ENCODE results near the gene ANAPC4. TPM values are rescaled to one million over a fixed set of nuclear protein-coding genes. Genes with fewer than 3 reads are reported as not detected.
"Not testable (repeated sequence)": the region's sequence is repeated elsewhere in the genome, so short reads cannot be mapped to it uniquely, and the experiment has no call there.

Gene ANAPC4
- 17.8 and 29.1 TPM in 2 replicates for total RNA-seq (ENCODE audit: low replicate concordance)
- long read RNA-seq, transcript ANAPC4-201 (29 exons, 2,685 nt) = major isoform, 22 of 58 reads
- long read RNA-seq, partial matches to known transcripts = 18 of 58 reads
- long read RNA-seq, other reads (novel, unspliced or antisense) = 14 of 58 reads

GRCh38 chr4:25376754-25377571 is at the start of gene ANAPC4:
Gene ANAPC4 (plus strand): TSS chr4:25377263. CDS start chr4:25377428, 165 bp downstream.
- Mint-ChIP-seq H3K27ac (peak within 1 kb of the TSS; percentile 87), H3K9me3 (no peaks in the 10 kb centered on the region), H3K4me1 (ENCODE audit: unreplicated experiment) (peaks cover 5% of the 10 kb centered on the region), H3K4me3 (peak within 1 kb of the TSS; percentile 81), H3K27me3 (no peaks in the 10 kb centered on the region), H3K36me3 (no peaks in the 10 kb centered on the region)
- DNase-seq (ENCODE audit: extremely low spot score, unreplicated experiment) = peak; percentile 94
- peak; percentile 31 for TF ChIP-seq CTCF (conservative IDR thresholded peaks at IDR 0.05)

GRCh38 chr4:25328463-25328862 is 48.6 kb upstream of the ANAPC4 start:
- H3K4me3 Mint-ChIP-seq; H3K36me3 Mint-ChIP-seq; H3K27me3 Mint-ChIP-seq; H3K27ac Mint-ChIP-seq; H3K9me3 Mint-ChIP-seq; DNase-seq (ENCODE audit: extremely low spot score, unreplicated experiment); H3K4me1 Mint-ChIP-seq (ENCODE audit: unreplicated experiment): not testable (repeated sequence)

- Mint-ChIP-seq H3K27me3 (no peaks in the 10 kb centered on the region), H3K27ac (no peak overlapping the region), H3K9me3 (no peaks in the 10 kb centered on the region), H3K4me3 (no peak overlapping the region), H3K4me1 (ENCODE audit: unreplicated experiment) (no peaks in the 10 kb centered on the region), H3K36me3 (no peaks in the 10 kb centered on the region)
- TF ChIP-seq CTCF (conservative IDR thresholded peaks at IDR 0.05) = no peak
- no peak for DNase-seq (ENCODE audit: extremely low spot score, unreplicated experiment)
Observed at GRCh38 chr4:25330335-25330734, 46.7 kb upstream of the ANAPC4 start.

GRCh38 chr4:25330905-25331808 is 45.9 kb upstream of the ANAPC4 start:
- no peaks in the 10 kb centered on the region for H3K27me3 Mint-ChIP-seq
- no peaks in the 10 kb centered on the region for H3K36me3 Mint-ChIP-seq
- H3K4me1 Mint-ChIP-seq (ENCODE audit: unreplicated experiment) = no peaks in the 10 kb centered on the region
- no peak overlapping the region for H3K4me3 Mint-ChIP-seq
- no peak for TF ChIP-seq CTCF (conservative IDR thresholded peaks at IDR 0.05)
- no peaks in the 10 kb centered on the region for H3K9me3 Mint-ChIP-seq
- H3K27ac Mint-ChIP-seq = no peak overlapping the region
- DNase-seq (ENCODE audit: extremely low spot score, unreplicated experiment) = no peak

- peaks cover 16% of the 10 kb centered on the region for H3K36me3 Mint-ChIP-seq
- no peaks in the 10 kb centered on the region for H3K27me3 Mint-ChIP-seq
- no peak for TF ChIP-seq CTCF (conservative IDR thresholded peaks at IDR 0.05)
- no peaks in the 10 kb centered on the region for H3K9me3 Mint-ChIP-seq
- no peak overlapping the region for H3K27ac Mint-ChIP-seq
- H3K4me1 Mint-ChIP-seq (ENCODE audit: unreplicated experiment) = peaks cover 16% of the 10 kb centered on the region
- no peak overlapping the region for H3K4me3 Mint-ChIP-seq
- DNase-seq (ENCODE audit: extremely low spot score, unreplicated experiment) = no peak
Observed at GRCh38 chr4:25343671-25344070, 33.4 kb upstream of the ANAPC4 start.
